Measurements from ENCODE around the gene ATP11B.

The ATP11B gene

GRCh38 chr3:182910936-182911781 is 117.9 kb downstream of the ATP11B start:
- DNase-seq (ENCODE audit: low read depth in 2 of 2): no peak

GRCh38 chr3:182911782-182912111 is 118.4 kb downstream of the ATP11B start:
- no peak for DNase-seq (ENCODE audit: low read depth in 2 of 2)

- DNase-seq (ENCODE audit: low read depth in 2 of 2): no peak
Observed at GRCh38 chr3:182912474-182912873, 119.2 kb downstream of the ATP11B start.

GRCh38 chr3:182913889-182914288 is 120.6 kb downstream of the ATP11B start:
- no peak for DNase-seq (ENCODE audit: low read depth in 2 of 2)

GRCh38 chr3:182914341-182914740 is 121.0 kb downstream of the ATP11B start:
- DNase-seq (ENCODE audit: low read depth in 2 of 2): no peak

GRCh38 chr3:182917134-182917533 is 123.8 kb downstream of the ATP11B start:
- DNase-seq (ENCODE audit: low read depth in 2 of 2): no peak

GRCh38 chr3:182919866-182920357 is 126.6 kb downstream of the ATP11B start:
- no peak for DNase-seq (ENCODE audit: low read depth in 2 of 2)

GRCh38 chr3:182920515-182921084 is 127.3 kb downstream of the ATP11B start:
- no peak for DNase-seq (ENCODE audit: low read depth in 2 of 2)

- no peak for DNase-seq (ENCODE audit: low read depth in 2 of 2)
Observed at GRCh38 chr3:182921665-182922355, 128.5 kb downstream of the ATP11B start.

GRCh38 chr3:182925330-182925943 is 132.1 kb downstream of the ATP11B start:
- DNase-seq (ENCODE audit: low read depth in 2 of 2): no peak

GRCh38 chr3:182925944-182926337 is 132.6 kb downstream of the ATP11B start:
- no peak for DNase-seq (ENCODE audit: low read depth in 2 of 2)

- DNase-seq (ENCODE audit: low read depth in 2 of 2): no peak
Observed at GRCh38 chr3:182935803-182936202, 142.5 kb downstream of the ATP11B start.

GRCh38 chr3:182936239-182936917 is 143.1 kb downstream of the ATP11B start:
- DNase-seq (ENCODE audit: low read depth in 2 of 2): no peak

- no peak for DNase-seq (ENCODE audit: low read depth in 2 of 2)
Observed at GRCh38 chr3:182936918-182937285, 143.6 kb downstream of the ATP11B start.

- no peak for DNase-seq (ENCODE audit: low read depth in 2 of 2)
Observed at GRCh38 chr3:182937293-182938051, 144.2 kb downstream of the ATP11B start.

GRCh38 chr3:182940266-182940808 is 147.0 kb downstream of the ATP11B start:
- DNase-seq (ENCODE audit: low read depth in 2 of 2): no peak

- DNase-seq (ENCODE audit: low read depth in 2 of 2): no peak
Observed at GRCh38 chr3:182941719-182942118, 148.4 kb downstream of the ATP11B start.

GRCh38 chr3:182947888-182948287 is 154.6 kb downstream of the ATP11B start:
- no peak for DNase-seq (ENCODE audit: low read depth in 2 of 2)

- DNase-seq (ENCODE audit: low read depth in 2 of 2): no peak
Observed at GRCh38 chr3:182948305-182948704, 155.0 kb downstream of the ATP11B start.

GRCh38 chr3:182949688-182950087 is 156.4 kb downstream of the ATP11B start:
- no peak for DNase-seq (ENCODE audit: low read depth in 2 of 2)
